Smooth muscle cell (in vitro differentiated cells): ENCODE data around the gene ACKR1. TPM values are rescaled to one million over a fixed set of nuclear protein-coding genes. Genes with fewer than 3 reads are reported as not detected.

Experiments used
- polyA plus RNA-seq: library from polyadenylated mRNA; unstranded; fragments of >200 nt; fragmentation: Nextera tagmentation; extraction: Ambion mirVana; gene quantifications from 2 replicates; pipeline ENCODE4 v1.2.1, GENCODE V29; 2016
- small RNA-seq: library from RNA; depleted of rRNA; stranded (forward); fragments of <200 nt; gene quantifications from one replicate; pipeline ENCODE3, GENCODE V24; 2014
- total RNA-seq: library from RNA; depleted of rRNA; stranded (reverse); fragments of >200 nt; gene quantifications from 2 replicates; pipeline ENCODE4 v1.2.3, GENCODE V29; 2014

The ACKR1 gene
- total and polyA plus RNA-seq, 2 experiments from 2014 or later: 0.04 to 0.25 TPM

Small RNAs within 50 kb of the gene (small RNA-seq; reads per million reads assigned to genes)
- gene RNA5SP60: not detected

Other genes starting within 250 kb of the ACKR1 start
- 92.1 and 96.3 TPM in 2 replicates for gene IFI16, start 195.0 kb upstream of the ACKR1 start, total RNA-seq
- gene IFI16, start 195.0 kb upstream of the ACKR1 start, polyA plus RNA-seq: 95.9 and 114 TPM in 2 replicates
- 1.2 and 3.8 TPM in 2 replicates for gene AIM2, start 128.1 kb upstream of the ACKR1 start, total RNA-seq
- gene AIM2, start 128.1 kb upstream of the ACKR1 start, polyA plus RNA-seq: 0.43 and 0.87 TPM in 2 replicates
- gene CADM3, start 33.3 kb upstream of the ACKR1 start, total RNA-seq: 0.54 and 0.90 TPM in 2 replicates
- 0.74 and 1.2 TPM in 2 replicates for gene CADM3, start 33.3 kb upstream of the ACKR1 start, polyA plus RNA-seq
- gene FCER1A, start 97.5 kb downstream of the ACKR1 start, total RNA-seq: not detected in 2 replicates
- not detected in 2 replicates for gene FCER1A, start 97.5 kb downstream of the ACKR1 start, polyA plus RNA-seq
- not detected in 2 replicates for gene OR10J4, start 227.3 kb downstream of the ACKR1 start, total RNA-seq
- gene OR10J4, start 227.3 kb downstream of the ACKR1 start, polyA plus RNA-seq: not detected in 2 replicates
- not detected in 2 replicates for gene OR10J1, start 234.8 kb downstream of the ACKR1 start, total RNA-seq
- gene OR10J1, start 234.8 kb downstream of the ACKR1 start, polyA plus RNA-seq: not detected in 2 replicates